Activated B cell treated with CpG ODN at 0.5 μM for 24 hours (primary cell): Measurements from ENCODE around the gene NKX6-2. TPM values are rescaled to one million over a fixed set of nuclear protein-coding genes. Genes with fewer than 3 reads are reported as not detected.
"Not testable (repeated sequence)": the region's sequence is repeated elsewhere in the genome, so short reads cannot be mapped to it uniquely, and the experiment has no call there.

ENCODE experiments used
- ATAC-seq: fragments of 200-7000 bp; cut with Tn5 transposase; one replicate; pipeline ENCODE4 v1.10.0; 2021; ENCODE audit warnings: low read depth, mild to moderate bottlenecking, moderate library complexity
- CTCF ChIA-PET: fragments of 350-600 bp; sonication (Branson Sonifier 250); formaldehyde crosslinking; loops from one replicate; lab custom pipeline; 2021; ENCODE audit warnings: antibody characterized with exemption; lab: Charles Lee
- POLR2A ChIA-PET: fragments of 350-600 bp; sonication (Branson Sonifier 250); formaldehyde crosslinking; loops from one replicate; lab custom pipeline; 2021; ENCODE audit warnings: antibody characterized with exemption; lab: Charles Lee
- DNase-seq: peaks from one replicate; pipeline ENCODE4 v3.0.0; 2022
- H3K27ac Mint-ChIP-seq: one replicate; pipeline ENCODE4 v1.8.0; 2020; ENCODE audit warnings: mixed read lengths
- H3K27me3 Mint-ChIP-seq: one replicate; pipeline ENCODE4 v1.8.0; 2021; ENCODE audit warnings: mixed read lengths
- H3K36me3 Mint-ChIP-seq: one replicate; pipeline ENCODE4 v1.8.0; 2021; ENCODE audit warnings: low read depth, mixed read lengths
- H3K4me1 Mint-ChIP-seq: one replicate; pipeline ENCODE4 v1.8.0; 2021; ENCODE audit warnings: mixed read lengths
- H3K4me3 Mint-ChIP-seq: one replicate; pipeline ENCODE4 v1.8.0; 2020; ENCODE audit warnings: mild to moderate bottlenecking, mixed read lengths
- H3K9me3 Mint-ChIP-seq: one replicate; pipeline ENCODE4 v1.8.0; 2020; ENCODE audit warnings: mixed read lengths
- intact Hi-C: fragments of 100-400 bp; cut with micrococcal nuclease; formaldehyde crosslinking; loops from one replicate; pipeline ENCODE4 v1.15.1; 2024
- total RNA-seq: library from RNA; stranded (reverse); gene quantifications from 2 replicates; pipeline ENCODE4 v1.2.3, GENCODE V29; 2022
- TF ChIP-seq, protein P1 (sequence below): fragments of 200-600 bp; IDR thresholded peaks from one replicate; pipeline ENCODE4 v1.8.0; 2022; ENCODE audit warnings: antibody characterized with exemption, mild to moderate bottlenecking

Gene NKX6-2
- total RNA-seq, 1 donor from 2014 or later, result not detected

GRCh38 chr10:132799865-132800264, 13.9 kb upstream of the NKX6-2 start:
- Mint-ChIP-seq H3K27me3 (no peaks in the 10 kb centered on the region), H3K9me3 (peaks cover 2% of the 10 kb centered on the region), H3K36me3 (no peaks in the 10 kb centered on the region), H3K4me3 (no peak overlapping the region), H3K27ac (no peak overlapping the region), H3K4me1 (no peaks in the 10 kb centered on the region)
- intact Hi-C loops, result no loop called here
- TF ChIP-seq, protein P1, sequence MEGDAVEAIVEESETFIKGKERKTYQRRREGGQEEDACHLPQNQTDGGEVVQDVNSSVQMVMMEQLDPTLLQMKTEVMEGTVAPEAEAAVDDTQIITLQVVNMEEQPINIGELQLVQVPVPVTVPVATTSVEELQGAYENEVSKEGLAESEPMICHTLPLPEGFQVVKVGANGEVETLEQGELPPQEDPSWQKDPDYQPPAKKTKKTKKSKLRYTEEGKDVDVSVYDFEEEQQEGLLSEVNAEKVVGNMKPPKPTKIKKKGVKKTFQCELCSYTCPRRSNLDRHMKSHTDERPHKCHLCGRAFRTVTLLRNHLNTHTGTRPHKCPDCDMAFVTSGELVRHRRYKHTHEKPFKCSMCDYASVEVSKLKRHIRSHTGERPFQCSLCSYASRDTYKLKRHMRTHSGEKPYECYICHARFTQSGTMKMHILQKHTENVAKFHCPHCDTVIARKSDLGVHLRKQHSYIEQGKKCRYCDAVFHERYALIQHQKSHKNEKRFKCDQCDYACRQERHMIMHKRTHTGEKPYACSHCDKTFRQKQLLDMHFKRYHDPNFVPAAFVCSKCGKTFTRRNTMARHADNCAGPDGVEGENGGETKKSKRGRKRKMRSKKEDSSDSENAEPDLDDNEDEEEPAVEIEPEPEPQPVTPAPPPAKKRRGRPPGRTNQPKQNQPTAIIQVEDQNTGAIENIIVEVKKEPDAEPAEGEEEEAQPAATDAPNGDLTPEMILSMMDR, result no peak
- DNase-seq (no peak), ATAC-seq (no peak)
- ChIA-PET CTCF (no interaction called here), POLR2A (no interaction called here)

DNA sequence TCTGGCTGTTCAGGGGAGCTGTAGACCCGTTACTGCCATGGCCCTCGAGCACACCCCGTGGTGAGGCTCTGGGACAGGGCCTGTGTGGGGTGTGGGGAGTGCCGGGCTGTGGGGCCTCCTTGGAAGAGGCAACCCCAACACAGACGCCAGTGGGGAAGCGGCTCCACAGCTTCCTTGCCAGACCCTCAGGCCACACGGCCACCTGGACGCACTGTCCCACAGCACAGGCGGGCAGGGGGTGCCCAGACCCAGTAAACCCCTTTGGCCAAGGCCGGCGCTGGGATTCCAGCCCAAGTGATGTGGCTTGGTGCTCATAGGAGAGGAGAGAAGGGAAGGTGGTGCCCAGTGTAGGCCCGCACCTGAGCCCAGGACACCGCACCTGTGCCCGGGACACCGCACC, 12.9 kb upstream of the NKX6-2 start:
- CTCF ChIA-PET, result no interaction called here
- Mint-ChIP-seq H3K9me3 (peaks cover 2% of the 10 kb centered on the region), H3K27me3 (peaks cover 1% of the 10 kb centered on the region), H3K27ac (no peak overlapping the region), H3K36me3 (no peaks in the 10 kb centered on the region), H3K4me1 (no peaks in the 10 kb centered on the region), H3K4me3 (no peak overlapping the region)
- DNase-seq, result no peak
- ATAC-seq, result no peak
- TF ChIP-seq, protein P1, result no peak
- intact Hi-C loops, result no loop called here
- POLR2A ChIA-PET, result no interaction called here

- intact Hi-C loops, result no loop called here
- no peak for ATAC-seq
- H3K4me1 Mint-ChIP-seq, result no peaks in the 10 kb centered on the region
- H3K27me3 Mint-ChIP-seq, result peaks cover 1% of the 10 kb centered on the region
- POLR2A ChIA-PET, result no interaction called here
- peaks cover 2% of the 10 kb centered on the region for H3K9me3 Mint-ChIP-seq
- no peaks in the 10 kb centered on the region for H3K36me3 Mint-ChIP-seq
- H3K27ac Mint-ChIP-seq, result no peak overlapping the region
- CTCF ChIA-PET, result no interaction called here
- TF ChIP-seq, protein P1, result no peak
- no peak overlapping the region for H3K4me3 Mint-ChIP-seq
- no peak for DNase-seq
Observed at GRCh38 chr10:132798403-132798802, 12.5 kb upstream of the NKX6-2 start.

GRCh38 chr10:132797986-132798385, 12.0 kb upstream of the NKX6-2 start:
- intact Hi-C loops, CTCF ChIA-PET: not testable (repeated sequence)

DNA sequence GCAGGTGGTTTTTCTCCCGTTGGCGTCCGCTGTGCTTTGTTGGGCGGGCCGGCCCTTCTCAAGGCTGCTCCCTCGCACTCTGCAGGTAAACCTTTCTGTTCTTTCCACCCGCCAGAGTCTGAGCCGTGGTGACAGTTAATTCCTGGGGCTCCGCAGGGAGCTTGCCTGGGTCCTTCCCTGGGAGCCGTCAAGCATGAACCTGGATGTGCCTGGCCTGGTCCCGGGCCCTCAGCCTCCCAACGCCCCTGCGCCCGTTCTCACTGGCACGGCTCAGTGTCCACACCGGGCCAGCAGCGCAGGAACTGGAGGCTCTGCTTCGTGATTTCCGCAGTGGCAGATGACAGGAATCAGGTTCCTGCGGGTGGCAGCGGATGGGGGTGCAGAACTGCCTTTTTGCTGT, 10.9 kb upstream of the NKX6-2 start:
- POLR2A ChIA-PET, result no interaction called here
- no peak overlapping the region for H3K4me3 Mint-ChIP-seq
- H3K27me3 Mint-ChIP-seq, result peaks cover 4% of the 10 kb centered on the region
- no peaks in the 10 kb centered on the region for H3K4me1 Mint-ChIP-seq
- H3K27ac Mint-ChIP-seq, result no peak overlapping the region
- CTCF ChIA-PET, result no interaction called here
- H3K9me3 Mint-ChIP-seq, result no peaks in the 10 kb centered on the region
- TF ChIP-seq, protein P1, result no peak
- no peaks in the 10 kb centered on the region for H3K36me3 Mint-ChIP-seq
- intact Hi-C loops, result no loop called here
- no peak for ATAC-seq
- DNase-seq, result no peak

More at GRCh38 chr10:132797986-132798385, 12.0 kb upstream of the NKX6-2 start:
- H3K4me1 Mint-ChIP-seq, H3K36me3 Mint-ChIP-seq, H3K27me3 Mint-ChIP-seq, H3K4me3 Mint-ChIP-seq, ATAC-seq, DNase-seq, H3K9me3 Mint-ChIP-seq, POLR2A ChIA-PET, H3K27ac Mint-ChIP-seq: not testable (repeated sequence)
